Endothelial cell (in vitro differentiated cells): ENCODE measurements around the gene CTNNA1. TPM values are rescaled to one million over a fixed set of nuclear protein-coding genes. Genes with fewer than 3 reads are reported as not detected.
A peak's percentile ranks its signal among the peaks of the same experiment; 100 is the strongest.

ENCODE experiments used
- DNase-seq: peaks from one replicate; pipeline ENCODE4 v3.0.0; 2021; ENCODE audit warnings: low spot score
- H3K27ac Mint-ChIP-seq: one replicate; pipeline ENCODE4 v1.8.0; 2021; ENCODE audit warnings: mixed read lengths, inconsistent platforms; ENCODE audit not compliant: unreplicated experiment
- H3K27me3 Mint-ChIP-seq: one replicate; pipeline ENCODE4 v1.8.0; 2021; ENCODE audit warnings: mild to moderate bottlenecking, moderate library complexity, mixed read lengths, inconsistent platforms; ENCODE audit not compliant: unreplicated experiment
- H3K36me3 Mint-ChIP-seq: one replicate; pipeline ENCODE4 v1.8.0; 2021; ENCODE audit warnings: mild to moderate bottlenecking, low read depth, mixed read lengths, inconsistent platforms; ENCODE audit not compliant: unreplicated experiment
- H3K4me1 Mint-ChIP-seq: one replicate; pipeline ENCODE4 v1.8.0; 2021; ENCODE audit warnings: mild to moderate bottlenecking, mixed read lengths, inconsistent platforms; ENCODE audit not compliant: unreplicated experiment
- H3K4me3 Mint-ChIP-seq: one replicate; pipeline ENCODE4 v1.8.0; 2021; ENCODE audit warnings: mild to moderate bottlenecking, mixed read lengths, inconsistent platforms; ENCODE audit not compliant: unreplicated experiment
- H3K9me3 Mint-ChIP-seq: one replicate; pipeline ENCODE4 v1.8.0; 2021; ENCODE audit warnings: mixed read lengths, inconsistent platforms; ENCODE audit not compliant: unreplicated experiment
- CTCF ChIP-seq: fragments of 200-600 bp; sonication (generic); IDR thresholded peaks from one replicate; pipeline ENCODE4 v1.5.0; 2021; ENCODE audit warnings: antibody characterized with exemption; ENCODE audit not compliant: unreplicated experiment
- total RNA-seq: library from RNA; stranded (reverse); fragmentation: NEBNext Ultra II Directional; extraction: Animal tissue kit (Norgen Biotek cat#: 25700); gene quantifications from one replicate; pipeline ENCODE4 v1.2.1, GENCODE V29; 2021; ENCODE audit not compliant: unreplicated experiment

Gene CTNNA1
- total RNA-seq, 1 donor from 2014 or later = 521 TPM

- H3K9me3 Mint-ChIP-seq = no peaks in the 10 kb centered on the region
- DNase-seq = no peak
- peaks cover 33% of the 10 kb centered on the region for H3K4me1 Mint-ChIP-seq
- peak overlapping the region; percentile 3 for H3K27ac Mint-ChIP-seq
- H3K36me3 Mint-ChIP-seq = peaks cover 3% of the 10 kb centered on the region
- H3K4me3 Mint-ChIP-seq = no peak overlapping the region
- no peak for TF ChIP-seq CTCF
- peaks cover 2% of the 10 kb centered on the region for H3K27me3 Mint-ChIP-seq
These were observed 39.1 kb downstream of the CTNNA1 start for GRCh38 chr5:138792195-138792790.

GRCh38 chr5:138793575-138793974 lies 40.4 kb downstream of the CTNNA1 start:
- no peak for TF ChIP-seq CTCF
- Mint-ChIP-seq H3K4me3 (no peak overlapping the region), H3K4me1 (peaks cover 35% of the 10 kb centered on the region), H3K27ac (no peak overlapping the region), H3K36me3 (peaks cover 3% of the 10 kb centered on the region), H3K9me3 (no peaks in the 10 kb centered on the region), H3K27me3 (peaks cover 1% of the 10 kb centered on the region)
- DNase-seq = no peak

- H3K9me3 Mint-ChIP-seq = no peaks in the 10 kb centered on the region
- H3K36me3 Mint-ChIP-seq = peaks cover 26% of the 10 kb centered on the region
- no peak overlapping the region for H3K27ac Mint-ChIP-seq
These were observed 50.1 kb downstream of the CTNNA1 start for GRCh38 chr5:138803285-138803684.

GRCh38 chr5:138803935-138804334 lies 50.7 kb downstream of the CTNNA1 start:
- no peak for TF ChIP-seq CTCF
- Mint-ChIP-seq H3K27ac (peak overlapping the region; percentile 11), H3K9me3 (no peaks in the 10 kb centered on the region), H3K4me3 (no peak overlapping the region), H3K36me3 (peaks cover 30% of the 10 kb centered on the region), H3K4me1 (peaks cover 24% of the 10 kb centered on the region), H3K27me3 (peaks cover 5% of the 10 kb centered on the region)
- DNase-seq = no peak

More at GRCh38 chr5:138803285-138803684, 50.1 kb downstream of the CTNNA1 start:
- no peak for TF ChIP-seq CTCF
- Mint-ChIP-seq H3K4me1 (peaks cover 24% of the 10 kb centered on the region), H3K27me3 (peaks cover 5% of the 10 kb centered on the region), H3K4me3 (no peak overlapping the region)
- DNase-seq = no peak

GRCh38 chr5:138805096-138805495 lies 51.9 kb downstream of the CTNNA1 start:
- Mint-ChIP-seq H3K27ac (no peak overlapping the region), H3K27me3 (peaks cover 5% of the 10 kb centered on the region), H3K4me3 (peak overlapping the region; percentile 52), H3K36me3 (peaks cover 29% of the 10 kb centered on the region), H3K9me3 (no peaks in the 10 kb centered on the region), H3K4me1 (peaks cover 23% of the 10 kb centered on the region)
- TF ChIP-seq CTCF = no peak
- no peak for DNase-seq
